Measurements from ENCODE around the gene IBA57.

Gene IBA57

GRCh38 chr1:228147151-228147693, 18.4 kb upstream of the IBA57 start:
- TF ChIP-seq JUND (IDR thresholded peaks at IDR 0.05; ENCODE audit: low read depth): no peak
- no peak for DNase-seq (ENCODE audit: low read depth in 1 of 2, low spot score in 1 of 2)
- in situ Hi-C loops (cut with HindIII; ENCODE audit: low pct_unique_long_range_greater_than_20kb, low sequenced_read_pairs): no loop called here

- TF ChIP-seq JUND (IDR thresholded peaks at IDR 0.05; ENCODE audit: low read depth): no peak
- in situ Hi-C loops (cut with HindIII; ENCODE audit: low pct_unique_long_range_greater_than_20kb, low sequenced_read_pairs): no loop called here
- DNase-seq (ENCODE audit: low read depth in 1 of 2, low spot score in 1 of 2): no peak
Measured at GRCh38 chr1:228147768-228148167, 17.8 kb upstream of the IBA57 start.

DNA sequence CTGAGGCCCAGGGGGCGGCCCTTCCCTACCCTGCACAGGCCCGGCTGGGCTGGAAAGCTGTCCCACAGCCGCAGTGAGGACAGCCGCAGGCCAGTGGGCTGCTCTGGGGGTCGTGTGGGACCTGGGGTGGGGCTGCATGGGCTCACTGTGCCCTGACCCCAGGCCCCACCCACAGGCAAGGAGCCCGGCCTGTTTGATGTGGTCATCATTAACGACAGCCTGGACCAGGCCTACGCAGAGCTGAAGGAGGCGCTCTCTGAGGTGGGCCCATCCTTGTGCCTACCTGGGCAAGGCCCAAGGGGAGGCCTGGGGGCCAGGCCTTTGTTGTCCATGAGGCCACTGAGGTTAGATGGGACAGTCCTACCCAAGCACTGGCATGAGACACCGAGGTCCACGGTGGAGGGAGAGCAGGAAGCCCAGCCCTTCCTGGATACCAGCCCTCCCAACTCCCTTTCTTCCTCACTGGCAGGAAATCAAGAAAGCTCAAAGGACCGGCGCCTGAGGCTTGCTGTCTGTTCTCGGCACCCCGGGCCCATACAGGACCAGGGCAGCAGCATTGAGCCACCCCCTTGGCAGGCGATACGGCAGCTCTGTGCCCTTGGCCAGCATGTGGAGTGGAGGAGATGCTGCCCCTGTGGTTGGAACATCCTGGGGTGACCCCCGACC, 17.3 kb upstream of the IBA57 start:
- no peak for TF ChIP-seq JUND (IDR thresholded peaks at IDR 0.05; ENCODE audit: low read depth)
- in situ Hi-C loops (cut with HindIII; ENCODE audit: low pct_unique_long_range_greater_than_20kb, low sequenced_read_pairs): no loop called here
- DNase-seq (ENCODE audit: low read depth in 1 of 2, low spot score in 1 of 2): no peak

- in situ Hi-C loops (cut with HindIII; ENCODE audit: low pct_unique_long_range_greater_than_20kb, low sequenced_read_pairs): no loop called here
- no peak for TF ChIP-seq JUND (IDR thresholded peaks at IDR 0.05; ENCODE audit: low read depth)
- DNase-seq (ENCODE audit: low read depth in 1 of 2, low spot score in 1 of 2): no peak
Measured at GRCh38 chr1:228148935-228149405, 16.6 kb upstream of the IBA57 start.

GRCh38 chr1:228149406-228150119, 16.0 kb upstream of the IBA57 start, which contains the start of gene GJC2:
TSS of gene GJC2 (plus strand) at chr1:228149930. CDS start at chr1:228157759, 7,829 bp downstream.
- DNase-seq (ENCODE audit: low read depth in 1 of 2, low spot score in 1 of 2): no peak
- in situ Hi-C loops (cut with HindIII; ENCODE audit: low pct_unique_long_range_greater_than_20kb, low sequenced_read_pairs): no loop called here
- no peak for TF ChIP-seq JUND (IDR thresholded peaks at IDR 0.05; ENCODE audit: low read depth)

DNA sequence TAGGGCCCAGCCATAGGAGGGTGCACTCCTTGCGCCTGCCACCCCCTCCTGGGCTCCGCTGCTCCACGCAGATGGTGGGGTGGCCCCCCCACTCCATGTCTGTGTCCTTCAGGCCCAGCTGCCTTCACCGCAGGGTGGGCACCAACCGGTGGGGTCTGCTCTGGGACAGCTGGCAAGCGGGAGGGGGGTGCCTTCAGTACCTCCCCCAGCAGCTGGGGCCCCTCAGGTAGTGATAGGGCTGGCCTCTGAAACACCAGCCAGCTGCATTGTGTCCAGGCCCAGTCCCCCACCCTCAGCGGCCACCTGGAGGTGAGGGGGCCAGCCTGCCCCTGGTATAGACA, 15.5 kb upstream of the IBA57 start:
- no peak for TF ChIP-seq JUND (IDR thresholded peaks at IDR 0.05; ENCODE audit: low read depth)
- no peak for DNase-seq (ENCODE audit: low read depth in 1 of 2, low spot score in 1 of 2)
- in situ Hi-C loops (cut with HindIII; ENCODE audit: low pct_unique_long_range_greater_than_20kb, low sequenced_read_pairs): no loop called here

DNA sequence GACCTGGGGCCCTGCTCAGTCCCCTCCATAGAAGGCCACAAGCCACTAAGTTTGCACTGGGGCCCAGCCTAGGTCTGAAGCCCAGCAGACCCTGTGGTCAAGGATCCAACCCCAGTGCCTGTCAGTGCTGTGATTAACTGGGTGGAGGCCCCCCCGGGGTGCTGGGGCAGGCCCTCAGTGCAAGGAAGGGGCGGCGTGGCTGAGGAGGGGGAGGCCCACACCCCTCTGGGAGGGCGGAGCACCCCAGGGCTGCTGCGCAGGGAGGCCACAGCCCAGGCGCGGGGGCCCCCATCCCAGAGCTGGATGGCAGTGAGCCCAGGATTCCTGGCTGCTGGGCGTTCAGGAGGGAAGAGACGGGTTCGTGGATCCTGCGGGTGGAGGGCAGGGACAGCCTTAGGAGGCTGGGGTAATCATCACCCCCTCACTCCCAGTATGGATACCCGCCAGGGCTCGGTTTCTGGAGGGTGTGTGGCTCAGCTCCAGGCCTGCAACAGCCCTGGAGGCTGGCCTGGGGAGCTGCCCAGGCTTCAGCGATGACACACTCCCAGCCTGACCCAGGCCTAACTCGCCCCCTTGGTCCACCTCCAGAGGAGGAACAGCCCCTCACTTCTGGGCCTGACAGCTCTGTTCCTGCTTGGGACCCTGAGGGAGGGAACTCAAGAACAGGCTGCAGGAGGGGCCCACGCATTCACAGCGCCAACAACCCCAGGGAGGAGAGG, 15.0 kb upstream of the IBA57 start:
- no peak for TF ChIP-seq JUND (IDR thresholded peaks at IDR 0.05; ENCODE audit: low read depth)
- DNase-seq (ENCODE audit: low read depth in 1 of 2, low spot score in 1 of 2): no peak
- in situ Hi-C loops (cut with HindIII; ENCODE audit: low pct_unique_long_range_greater_than_20kb, low sequenced_read_pairs): no loop called here

- TF ChIP-seq JUND (IDR thresholded peaks at IDR 0.05; ENCODE audit: low read depth): no peak
- no peak for DNase-seq (ENCODE audit: low read depth in 1 of 2, low spot score in 1 of 2)
- in situ Hi-C loops (cut with HindIII; ENCODE audit: low pct_unique_long_range_greater_than_20kb, low sequenced_read_pairs): no loop called here
Measured at GRCh38 chr1:228151180-228151925, 14.3 kb upstream of the IBA57 start.

- TF ChIP-seq JUND (IDR thresholded peaks at IDR 0.05; ENCODE audit: low read depth): no peak
- DNase-seq (ENCODE audit: low read depth in 1 of 2, low spot score in 1 of 2): no peak
- in situ Hi-C loops (cut with HindIII; ENCODE audit: low pct_unique_long_range_greater_than_20kb, low sequenced_read_pairs): no loop called here
Measured at GRCh38 chr1:228152097-228152917, 13.3 kb upstream of the IBA57 start.

DNA sequence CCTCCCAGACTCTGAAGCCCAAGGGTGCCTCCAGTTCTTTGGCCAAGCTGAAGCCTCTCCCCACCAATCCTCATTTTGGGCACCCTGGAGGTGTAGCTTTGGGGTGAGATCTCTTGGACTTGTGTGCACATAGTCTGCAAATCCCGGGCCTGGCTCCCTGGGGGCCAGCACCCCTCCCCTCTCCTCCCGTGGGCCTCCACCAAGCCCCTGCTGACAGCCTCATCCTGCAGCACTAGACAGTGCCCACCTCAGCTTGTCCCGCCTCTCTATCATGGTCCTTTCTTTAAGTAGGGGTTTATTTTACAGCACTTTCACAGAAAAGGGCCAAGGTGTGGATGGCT, 12.7 kb upstream of the IBA57 start:
- no peak for DNase-seq (ENCODE audit: low read depth in 1 of 2, low spot score in 1 of 2)
- no peak for TF ChIP-seq JUND (IDR thresholded peaks at IDR 0.05; ENCODE audit: low read depth)
- in situ Hi-C loops (cut with HindIII; ENCODE audit: low pct_unique_long_range_greater_than_20kb, low sequenced_read_pairs): no loop called here

GRCh38 chr1:228154021-228154669, 11.5 kb upstream of the IBA57 start:
- DNase-seq (ENCODE audit: low read depth in 1 of 2, low spot score in 1 of 2): no peak
- in situ Hi-C loops (cut with HindIII; ENCODE audit: low pct_unique_long_range_greater_than_20kb, low sequenced_read_pairs): no loop called here
- no peak for TF ChIP-seq JUND (IDR thresholded peaks at IDR 0.05; ENCODE audit: low read depth)
